Astrocyte (in vitro differentiated cells and primary cell): ENCODE measurements around the gene ZNF674.
"Not testable (repeated sequence)": the region's sequence is repeated elsewhere in the genome, so short reads cannot be mapped to it uniquely, and the experiment has no call there.

Experiments used
- EZH2 ChIP-seq: IDR thresholded peaks from 2 replicates; pipeline ENCODE4 v1.6.1; 2012; ENCODE audit warnings: mild to moderate bottlenecking, low read length, inconsistent platforms; ENCODE audit not compliant: insufficient read depth
- TF ChIP-seq, protein P1 (sequence below): IDR thresholded peaks from 2 replicates; pipeline ENCODE4 v1.5.1; 2011; ENCODE audit warnings: low read depth, mild to moderate bottlenecking, inconsistent platforms, low read length, moderate library complexity; ENCODE audit not compliant: insufficient read depth

- not testable (repeated sequence) for TF ChIP-seq EZH2
- TF ChIP-seq, protein P1, sequence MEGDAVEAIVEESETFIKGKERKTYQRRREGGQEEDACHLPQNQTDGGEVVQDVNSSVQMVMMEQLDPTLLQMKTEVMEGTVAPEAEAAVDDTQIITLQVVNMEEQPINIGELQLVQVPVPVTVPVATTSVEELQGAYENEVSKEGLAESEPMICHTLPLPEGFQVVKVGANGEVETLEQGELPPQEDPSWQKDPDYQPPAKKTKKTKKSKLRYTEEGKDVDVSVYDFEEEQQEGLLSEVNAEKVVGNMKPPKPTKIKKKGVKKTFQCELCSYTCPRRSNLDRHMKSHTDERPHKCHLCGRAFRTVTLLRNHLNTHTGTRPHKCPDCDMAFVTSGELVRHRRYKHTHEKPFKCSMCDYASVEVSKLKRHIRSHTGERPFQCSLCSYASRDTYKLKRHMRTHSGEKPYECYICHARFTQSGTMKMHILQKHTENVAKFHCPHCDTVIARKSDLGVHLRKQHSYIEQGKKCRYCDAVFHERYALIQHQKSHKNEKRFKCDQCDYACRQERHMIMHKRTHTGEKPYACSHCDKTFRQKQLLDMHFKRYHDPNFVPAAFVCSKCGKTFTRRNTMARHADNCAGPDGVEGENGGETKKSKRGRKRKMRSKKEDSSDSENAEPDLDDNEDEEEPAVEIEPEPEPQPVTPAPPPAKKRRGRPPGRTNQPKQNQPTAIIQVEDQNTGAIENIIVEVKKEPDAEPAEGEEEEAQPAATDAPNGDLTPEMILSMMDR = not testable (repeated sequence)
These were observed 14.8 kb downstream of the ZNF674 start for GRCh38 chrX:46530404-46530908.
